Astrocyte (in vitro differentiated cells and primary cell): ENCODE results near the gene GALT. TPM values are rescaled to one million over a fixed set of nuclear protein-coding genes. Genes with fewer than 3 reads are reported as not detected.

Source experiments
- DNase-seq: peaks from one replicate; pipeline ENCODE4 v3.0.0-alpha.2; 2010; ENCODE audit warnings: low read depth
- FAIRE-seq: peaks from 2 replicates; lab custom pipeline; 2011; peaks lifted over from hg19 to GRCh38; lab: Jason Lieb, UNC
- H2AFZ ChIP-seq: 2 replicates; pipeline ENCODE4 v1.6.0; 2012; ENCODE audit warnings: low read depth, low read length, inconsistent platforms
- H3K27ac ChIP-seq: 2 replicates; pipeline ENCODE4 v1.5.1; 2011; ENCODE audit warnings: low read depth, low read length, inconsistent platforms
- H3K27me3 ChIP-seq: 2 replicates; pipeline ENCODE4 v1.6.0; 2011; ENCODE audit warnings: low read length, inconsistent platforms; ENCODE audit not compliant: insufficient read depth
- H3K36me3 ChIP-seq: 2 replicates; pipeline ENCODE4 v1.5.1; 2011; ENCODE audit warnings: low read length, inconsistent platforms; ENCODE audit not compliant: insufficient read depth
- H3K4me1 ChIP-seq: 2 replicates; pipeline ENCODE4 v1.5.1; 2011; ENCODE audit warnings: low read length, inconsistent platforms; ENCODE audit not compliant: insufficient read depth
- H3K4me2 ChIP-seq: 2 replicates; pipeline ENCODE4 v1.6.0; 2012; ENCODE audit warnings: low read length, inconsistent platforms
- H3K4me3 ChIP-seq: 2 replicates; pipeline ENCODE4 v1.5.1; 2011; ENCODE audit warnings: low read depth, mild to moderate bottlenecking, low read length, inconsistent platforms; ENCODE audit not compliant: insufficient read depth
- H3K79me2 ChIP-seq: 2 replicates; pipeline ENCODE4 v1.6.0; 2012; ENCODE audit warnings: mild to moderate bottlenecking, low read length, inconsistent platforms; ENCODE audit not compliant: insufficient read depth
- H3K9ac ChIP-seq: 2 replicates; pipeline ENCODE4 v1.6.0; 2012; ENCODE audit warnings: mild to moderate bottlenecking, low read length, inconsistent platforms
- H3K9me3 ChIP-seq: 2 replicates; pipeline ENCODE4 v1.5.1; 2012; ENCODE audit warnings: low read depth, mild to moderate bottlenecking, low read length, inconsistent platforms; ENCODE audit not compliant: insufficient read depth
- H4K20me1 ChIP-seq: 2 replicates; pipeline ENCODE4 v1.6.0; 2012; ENCODE audit warnings: low read length, inconsistent platforms; ENCODE audit not compliant: insufficient read depth
- H3K27ac Mint-ChIP-seq: one replicate; pipeline ENCODE4 v1.8.0; 2021; ENCODE audit warnings: mild to moderate bottlenecking, mixed read lengths; ENCODE audit not compliant: unreplicated experiment
- H3K27me3 Mint-ChIP-seq: one replicate; pipeline ENCODE4 v1.8.0; 2021; ENCODE audit warnings: low read depth, mixed read lengths; ENCODE audit not compliant: unreplicated experiment
- H3K36me3 Mint-ChIP-seq: one replicate; pipeline ENCODE4 v1.8.0; 2021; ENCODE audit warnings: low read depth, mixed read lengths; ENCODE audit not compliant: unreplicated experiment
- H3K4me1 Mint-ChIP-seq: one replicate; pipeline ENCODE4 v1.8.0; 2021; ENCODE audit warnings: low read depth, mixed read lengths; ENCODE audit not compliant: unreplicated experiment
- H3K4me3 Mint-ChIP-seq: one replicate; pipeline ENCODE4 v1.8.0; 2021; ENCODE audit warnings: mild to moderate bottlenecking, moderate library complexity, mixed read lengths; ENCODE audit not compliant: unreplicated experiment
- H3K9me3 Mint-ChIP-seq: one replicate; pipeline ENCODE4 v1.8.0; 2021; ENCODE audit warnings: mild to moderate bottlenecking, mixed read lengths; ENCODE audit not compliant: unreplicated experiment
- CTCF ChIP-seq: IDR thresholded peaks from 2 replicates; pipeline ENCODE4 v1.5.1; 2011; ENCODE audit warnings: low read depth, mild to moderate bottlenecking, inconsistent platforms, low read length, moderate library complexity; ENCODE audit not compliant: insufficient read depth
- EZH2 ChIP-seq: IDR thresholded peaks from 2 replicates; pipeline ENCODE4 v1.6.1; 2012; ENCODE audit warnings: mild to moderate bottlenecking, low read length, inconsistent platforms; ENCODE audit not compliant: insufficient read depth
- total RNA-seq: library from RNA; stranded (reverse); gene quantifications from 2 replicates; pipeline ENCODE4 v1.2.1, GENCODE V29; 2021

GALT gene
- total RNA-seq, 1 donor from 2014 or later: 30.7 TPM

- no peaks in the 10 kb centered on the region for H3K9me3 Mint-ChIP-seq
- H3K4me1 Mint-ChIP-seq: peaks cover 2% of the 10 kb centered on the region
- H3K4me3 Mint-ChIP-seq: no peak overlapping the region
- Histone ChIP-seq H3K4me1 (peaks cover 4% of the 10 kb centered on the region), H3K9me3 (no peaks in the 10 kb centered on the region), H3K36me3 (no peaks in the 10 kb centered on the region), H3K27me3 (no peaks in the 10 kb centered on the region), H2AFZ (no peak overlapping the region), H3K79me2 (no peaks in the 10 kb centered on the region), H3K27ac (no peak overlapping the region), H3K4me2 (no peak overlapping the region), H3K9ac (no peak overlapping the region), H3K4me3 (no peak overlapping the region), H4K20me1 (no peaks in the 10 kb centered on the region)
- peaks cover 20% of the 10 kb centered on the region for H3K36me3 Mint-ChIP-seq
- H3K27ac Mint-ChIP-seq: no peak overlapping the region
- TF ChIP-seq CTCF (no peak), EZH2 (no peak)
- no peak for FAIRE-seq
- DNase-seq: no peak
- H3K27me3 Mint-ChIP-seq: peaks cover 5% of the 10 kb centered on the region
Observed at GRCh38 chr9:34659592-34660253, 13.2 kb downstream of the GALT start.

GRCh38 chr9:34662526-34663302, 16.2 kb downstream of the GALT start, which contains the start of gene CCL27:
Gene CCL27, minus strand, starts transcription at chr9:34662657. Its CDS starts 24 bp downstream, at chr9:34662633.
- H3K27me3 ChIP-seq: no peaks in the 10 kb centered on the region
- H3K4me1 ChIP-seq: peaks cover 12% of the 10 kb centered on the region
- no peak within 1 kb of the TSS for H2AFZ ChIP-seq
- H3K9me3 Mint-ChIP-seq: no peaks in the 10 kb centered on the region
- H3K9ac ChIP-seq: no peak within 1 kb of the TSS
- H3K27ac Mint-ChIP-seq: peak within 1 kb of the TSS; percentile 11
- H3K4me3 Mint-ChIP-seq: peak within 1 kb of the TSS; percentile 34
- H3K4me2 ChIP-seq: no peak within 1 kb of the TSS
- peaks cover 15% of the 10 kb centered on the region for H3K36me3 Mint-ChIP-seq
- no peak within 1 kb of the TSS for H3K4me3 ChIP-seq
- H3K27me3 Mint-ChIP-seq: no peaks in the 10 kb centered on the region
- no peak for TF ChIP-seq EZH2
- no peak for TF ChIP-seq CTCF
- DNase-seq (no peak), FAIRE-seq (no peak)
- H3K36me3 ChIP-seq: no peaks in the 10 kb centered on the region
- peaks cover 2% of the 10 kb centered on the region for H3K4me1 Mint-ChIP-seq
- H3K79me2 ChIP-seq: peaks cover 14% of the 10 kb centered on the region
- H4K20me1 ChIP-seq: peaks cover 6% of the 10 kb centered on the region
- H3K9me3 ChIP-seq: no peaks in the 10 kb centered on the region
- no peak within 1 kb of the TSS for H3K27ac ChIP-seq

- no peaks in the 10 kb centered on the region for H3K9me3 Mint-ChIP-seq
- peaks cover 12% of the 10 kb centered on the region for H3K4me1 ChIP-seq
- H3K27ac ChIP-seq: no peak overlapping the region
- no peaks in the 10 kb centered on the region for H3K27me3 Mint-ChIP-seq
- FAIRE-seq: no peak
- no peak for DNase-seq
- TF ChIP-seq EZH2 (no peak), CTCF (no peak)
- H3K4me2 ChIP-seq: no peak overlapping the region
- H3K9ac ChIP-seq: no peak overlapping the region
- peaks cover 2% of the 10 kb centered on the region for H3K4me1 Mint-ChIP-seq
- H3K4me3 Mint-ChIP-seq: no peak overlapping the region
- H3K27me3 ChIP-seq: no peaks in the 10 kb centered on the region
- no peaks in the 10 kb centered on the region for H3K36me3 ChIP-seq
- H3K27ac Mint-ChIP-seq: peak overlapping the region; percentile 11
- H3K36me3 Mint-ChIP-seq: peaks cover 15% of the 10 kb centered on the region
- no peaks in the 10 kb centered on the region for H3K9me3 ChIP-seq
- H3K4me3 ChIP-seq: no peak overlapping the region
- no peak overlapping the region for H2AFZ ChIP-seq
- peaks cover 14% of the 10 kb centered on the region for H3K79me2 ChIP-seq
- H4K20me1 ChIP-seq: peaks cover 12% of the 10 kb centered on the region
Observed at GRCh38 chr9:34663303-34663605, 16.8 kb downstream of the GALT start.
